ENCODE results near the gene PHC2.

GRCh38 chr1:33281554-33282303 lies 149.2 kb downstream of the PHC2 start:
- TF ChIP-seq CTCF (IDR thresholded peaks at IDR 0.05 in 2 of 3, conservative IDR thresholded peaks at IDR 0.05 in 1 of 3; ENCODE audit: borderline replicate concordance in 1 of 3, insufficient read depth in 1 of 3, low read depth in 2 of 3, low read length in 2 of 3) = no peak
- TF ChIP-seq EZH2 (IDR thresholded peaks at IDR 0.05) = no peak
- no peak for TF ChIP-seq EZH2phosphoT487 (IDR thresholded peaks at IDR 0.05; ENCODE audit: borderline replicate concordance)
- no peak for TF ChIP-seq POLR2AphosphoS5 (IDR thresholded peaks at IDR 0.05; ENCODE audit: low read depth, low read length)
- no peak for TF ChIP-seq RAD21 (IDR thresholded peaks at IDR 0.05; ENCODE audit: low read depth)
- no peak for TF ChIP-seq POLR2A (IDR thresholded peaks at IDR 0.05; ENCODE audit: borderline replicate concordance, extremely low read depth, insufficient read depth, insufficient read length)
- no peak for TF ChIP-seq YY1 (IDR thresholded peaks at IDR 0.05; ENCODE audit: extremely low read depth, insufficient replicate concordance, low read depth, low read length)
- no peak for TF ChIP-seq EGR1 (IDR thresholded peaks at IDR 0.05; ENCODE audit: low read depth)
- no peak for TF ChIP-seq REST (IDR thresholded peaks at IDR 0.05; ENCODE audit: low read depth)
- TF ChIP-seq JUND (IDR thresholded peaks at IDR 0.05) = no peak
- TF ChIP-seq ZNF274 (IDR thresholded peaks at IDR 0.05; ENCODE audit: low read depth, low read length) = no peak

All from HCT116 (cell line).